A673 (cell line): ENCODE measurements around the gene SMIM20.

Source experiments
- EZH2 ChIP-seq: fragments of 200-600 bp; sonication (generic); IDR thresholded peaks from 2 replicates; pipeline ENCODE4 v1.6.1; 2017; ENCODE audit warnings: borderline replicate concordance, low read depth, mild to moderate bottlenecking, mixed read lengths, antibody characterized with exemption, low read length; ENCODE audit not compliant: poor library complexity, severe bottlenecking
- TF ChIP-seq, protein P1 (sequence below): fragments of 300-800, 200-600 bp; sonication (generic); conservative IDR thresholded peaks from 2 replicates; pipeline ENCODE4 v1.5.1; 2017; ENCODE audit warnings: low read depth, mild to moderate bottlenecking, antibody characterized with exemption, low read length, moderate library complexity, mixed read lengths

DNA sequence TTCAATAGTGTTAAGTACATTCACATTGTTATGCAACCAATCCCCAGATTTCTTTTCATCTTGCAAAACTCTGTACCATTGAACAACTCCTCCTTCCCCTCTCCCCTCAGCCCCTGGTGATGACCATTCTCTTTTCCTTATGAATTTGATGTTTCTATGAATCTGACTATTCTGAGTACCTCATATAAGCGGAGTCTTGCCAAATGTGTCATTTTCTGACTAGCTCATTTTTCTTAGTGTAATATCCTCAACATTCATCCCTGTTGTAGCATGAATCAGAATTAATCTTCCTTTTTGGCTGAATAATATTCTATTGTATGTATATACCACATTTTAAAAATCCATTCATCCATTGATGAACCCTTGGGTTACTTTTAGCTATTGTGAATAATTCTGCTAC lies 34.0 kb downstream of the SMIM20 start:
- TF ChIP-seq, protein P1, sequence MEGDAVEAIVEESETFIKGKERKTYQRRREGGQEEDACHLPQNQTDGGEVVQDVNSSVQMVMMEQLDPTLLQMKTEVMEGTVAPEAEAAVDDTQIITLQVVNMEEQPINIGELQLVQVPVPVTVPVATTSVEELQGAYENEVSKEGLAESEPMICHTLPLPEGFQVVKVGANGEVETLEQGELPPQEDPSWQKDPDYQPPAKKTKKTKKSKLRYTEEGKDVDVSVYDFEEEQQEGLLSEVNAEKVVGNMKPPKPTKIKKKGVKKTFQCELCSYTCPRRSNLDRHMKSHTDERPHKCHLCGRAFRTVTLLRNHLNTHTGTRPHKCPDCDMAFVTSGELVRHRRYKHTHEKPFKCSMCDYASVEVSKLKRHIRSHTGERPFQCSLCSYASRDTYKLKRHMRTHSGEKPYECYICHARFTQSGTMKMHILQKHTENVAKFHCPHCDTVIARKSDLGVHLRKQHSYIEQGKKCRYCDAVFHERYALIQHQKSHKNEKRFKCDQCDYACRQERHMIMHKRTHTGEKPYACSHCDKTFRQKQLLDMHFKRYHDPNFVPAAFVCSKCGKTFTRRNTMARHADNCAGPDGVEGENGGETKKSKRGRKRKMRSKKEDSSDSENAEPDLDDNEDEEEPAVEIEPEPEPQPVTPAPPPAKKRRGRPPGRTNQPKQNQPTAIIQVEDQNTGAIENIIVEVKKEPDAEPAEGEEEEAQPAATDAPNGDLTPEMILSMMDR = no peak
- no peak for TF ChIP-seq EZH2
